Mucosa of descending colon (tissue), 3 donors: Measurements from ENCODE around the gene ATP9B. TPM values are rescaled to one million over a fixed set of nuclear protein-coding genes. Genes with fewer than 3 reads are reported as not detected.
"Not testable (repeated sequence)": the region's sequence is repeated elsewhere in the genome, so short reads cannot be mapped to it uniquely, and the experiment has no call there.

ENCODE experiments used
- ATAC-seq: fragments of 200-7000 bp; cut with Tn5 transposase; one replicate; pipeline ENCODE4 v1.9.1; 2020; ENCODE audit warnings: mild to moderate bottlenecking, moderate library complexity
- DNase-seq, 3 donors: peaks; one replicate each; pipeline ENCODE4 v3.0.0-alpha.2; 2020
- H3K36me3 ChIP-seq: fragments of 200-600 bp; one replicate; pipeline ENCODE4 v1.8.0; 2021; ENCODE audit warnings: low read depth, mild to moderate bottlenecking
- H3K4me1 ChIP-seq: fragments of 200-600 bp; one replicate; pipeline ENCODE4 v1.8.0; 2021; ENCODE audit warnings: low read depth, mild to moderate bottlenecking
- H3K4me3 ChIP-seq: fragments of 200-600 bp; one replicate; pipeline ENCODE4 v1.8.0; 2021; ENCODE audit warnings: mild to moderate bottlenecking
- H3K9me3 ChIP-seq: fragments of 200-600 bp; one replicate; pipeline ENCODE4 v1.8.0; 2021; ENCODE audit warnings: mild to moderate bottlenecking
- CTCF ChIP-seq: fragments of 200-600 bp; IDR thresholded peaks from one replicate; pipeline ENCODE4 v1.8.0; 2022; ENCODE audit warnings: antibody characterized with exemption, mild to moderate bottlenecking
- intact Hi-C, 2 donors: fragments of 100-400 bp; cut with DNase I in 1 of 2; cut with micrococcal nuclease in 1 of 2; formaldehyde crosslinking; loops; one replicate each; pipeline versions ENCODE4 v1.11.0 to v1.11.1; 2022; cut with DNase I, micrococcal nuclease
- total RNA-seq, 3 donors: library from RNA; stranded (reverse); fragmentation: NEBNext Ultra II Directional in 2 of 3; extraction: Animal tissue kit (Norgen Biotek cat#: 25700) in 2 of 3; gene quantifications; one replicate each; pipeline versions ENCODE4 v1.2.1 to v1.2.4, GENCODE V29; 2021 to 2023
- donor health status: DM: no; HTN: no; CAD: no; lungs with moderate emphysema.
- donor health status: DM: no; HTN: no; CAD: no.
- donor health status: DM: no; HTN: yes; CAD: no.

ATP9B gene
- total RNA-seq, 3 donors from 2014 or later: 25.8 to 37.1 (median 34.1) TPM

- ATAC-seq (peak; percentile 4), DNase-seq (no peak)
These were observed 305.4 kb downstream of the ATP9B start for GRCh38 chr18:79374408-79375171.

GRCh38 chr18:79375441-79376154, 306.4 kb downstream of the ATP9B start:
- Histone ChIP-seq H3K36me3 (no peaks in the 10 kb centered on the region), H3K9me3 (no peaks in the 10 kb centered on the region), H3K4me1 (no peaks in the 10 kb centered on the region), H3K4me3 (no peak overlapping the region)
- DNase-seq (no peak), ATAC-seq (no peak)
- no peak for TF ChIP-seq CTCF
- intact Hi-C loops: loop anchor here (5.0 kb wide), 2 partner anchors 152 to 267 kb away; no protein-coding TSS in a partner anchor

More at GRCh38 chr18:79374408-79375171, 305.4 kb downstream of the ATP9B start:
- no peak for TF ChIP-seq CTCF
- Histone ChIP-seq H3K4me3 (no peak overlapping the region), H3K4me1 (no peaks in the 10 kb centered on the region), H3K36me3 (no peaks in the 10 kb centered on the region), H3K9me3 (no peaks in the 10 kb centered on the region)
- intact Hi-C loops: loop anchor here (5.0 kb wide), 2 partner anchors 153 to 268 kb away; no protein-coding TSS in a partner anchor

- not testable (repeated sequence) for H3K36me3 ChIP-seq, H3K9me3 ChIP-seq, H3K4me3 ChIP-seq, ATAC-seq, H3K4me1 ChIP-seq, DNase-seq
- intact Hi-C loops: loop anchor here (5.0 kb wide), 2 partner anchors 151 to 266 kb away; no protein-coding TSS in a partner anchor
These were observed 307.5 kb downstream of the ATP9B start for GRCh38 chr18:79376661-79377060.

GRCh38 chr18:79377187-79377891, 308.1 kb downstream of the ATP9B start:
- H3K9me3 ChIP-seq: no peaks in the 10 kb centered on the region
- no peaks in the 10 kb centered on the region for H3K36me3 ChIP-seq
- no peak overlapping the region for H3K4me3 ChIP-seq
- DNase-seq (no peak), ATAC-seq (no peak)
- no peaks in the 10 kb centered on the region for H3K4me1 ChIP-seq
- no peak for TF ChIP-seq CTCF
- intact Hi-C loops: loop anchor here (5.0 kb wide), 2 partner anchors 150 to 265 kb away; no protein-coding TSS in a partner anchor

- H3K4me3 ChIP-seq: no peak overlapping the region
- ATAC-seq (peak; percentile 90), DNase-seq (peak; percentile 84 to 89 (median 85))
- peak; percentile 95 for TF ChIP-seq CTCF
- no peaks in the 10 kb centered on the region for H3K4me1 ChIP-seq
- no peaks in the 10 kb centered on the region for H3K9me3 ChIP-seq
- no peaks in the 10 kb centered on the region for H3K36me3 ChIP-seq
- intact Hi-C loops: loop anchor here (5.0 kb wide), 2 partner anchors 149 to 264 kb away; no protein-coding TSS in a partner anchor
These were observed 309.5 kb downstream of the ATP9B start for GRCh38 chr18:79378536-79379250.
